Measurements from ENCODE around the gene RIPK1. TPM values are rescaled to one million over a fixed set of nuclear protein-coding genes. Genes with fewer than 3 reads are reported as not detected.

The RIPK1 gene
- total and polyA plus RNA-seq, 9 of the 15 experiments (the other 6 are each of a cell fraction or from before 2014, with no cell fraction given): 3.8 to 24.9 (median 17.7) TPM

GRCh38 chr6:3139090-3139903 lies 71.0 kb downstream of the RIPK1 start (continued):
- TF ChIP-seq TEAD1 (CRISPR knock-in tag; IDR thresholded peaks at IDR 0.05): no peak
- TF ChIP-seq ZNF324 (CRISPR knock-in tag; IDR thresholded peaks at IDR 0.05): no peak
- 0 out of 4 replicates have a peak, but pooled peaks of 1 of the 2 experiments have one; percentile 10 for TF ChIP-seq RAD21 (CRISPR knock-in tag; conservative IDR thresholded peaks at IDR 0.05 in 1 of 2, IDR thresholded peaks at IDR 0.05 in 1 of 2)
- TF ChIP-seq THRA (IDR thresholded peaks at IDR 0.05): no peak
- TF ChIP-seq ZNF766 (CRISPR knock-in tag; conservative IDR thresholded peaks at IDR 0.05): no peak
- TF ChIP-seq ZBTB12 (CRISPR knock-in tag; IDR thresholded peaks at IDR 0.05): no peak
- TF ChIP-seq MAFK (IDR thresholded peaks at IDR 0.05; ENCODE audit: low read length): peak; percentile 64
- TF ChIP-seq ZNF318 (IDR thresholded peaks at IDR 0.05; ENCODE audit: borderline replicate concordance in 1 of 2, low read depth in 1 of 2): peak in 1 of 2 experiments; percentile 85; a peak in 2 of 4 replicates
- TF ChIP-seq BRD9 (IDR thresholded peaks at IDR 0.05; ENCODE audit: low read depth, partially characterized antibody): no peak
- TF ChIP-seq MYBL2 (IDR thresholded peaks at IDR 0.05; ENCODE audit: low read depth): no peak
- TF ChIP-seq MYBL2 (CRISPR knock-in tag; IDR thresholded peaks at IDR 0.05; ENCODE audit: borderline replicate concordance): no peak
- TF ChIP-seq ZNF586 (CRISPR knock-in tag; conservative IDR thresholded peaks at IDR 0.05): no peak
- TF ChIP-seq MAZ (CRISPR knock-in tag; conservative IDR thresholded peaks at IDR 0.05 in 1 of 2, IDR thresholded peaks at IDR 0.05 in 1 of 2): no peak
- no peak for TF ChIP-seq ZNF143 (CRISPR knock-in tag; IDR thresholded peaks at IDR 0.05)
- no peak for TF ChIP-seq CBFA2T3 (IDR thresholded peaks at IDR 0.05)
- TF ChIP-seq LEF1 (IDR thresholded peaks at IDR 0.05): peak; percentile 57; the same call in 1 of the 2 replicates
- TF ChIP-seq ZNF561 (CRISPR knock-in tag; conservative IDR thresholded peaks at IDR 0.05): no peak
